Measurements from ENCODE around the gene UPB1. TPM values are rescaled to one million over a fixed set of nuclear protein-coding genes. Genes with fewer than 3 reads are reported as not detected.

The UPB1 gene
- total and polyA plus RNA-seq, 7 donors: 0.07 to 0.82 (median 0.18) TPM

GRCh38 chr22:24473284-24473683 is 21.8 kb upstream of the UPB1 start:
- no peaks in the 10 kb centered on the region for H3K27me3 ChIP-seq (ENCODE audit: insufficient read depth in 3 of 3, low read length in 2 of 3)
- no peak overlapping the region for H3K27ac ChIP-seq
- DNase-seq (no peak), ATAC-seq (no peak)
- H3K36me3 ChIP-seq (ENCODE audit: insufficient read depth in 1 of 2, low read depth in 1 of 2): no peaks in the 10 kb centered on the region
- H3K9me3 ChIP-seq: no peaks in the 10 kb centered on the region
- TF ChIP-seq CTCF (IDR thresholded peaks at IDR 0.05): no peak
- H3K4me3 ChIP-seq: no peak overlapping the region
- no peaks in the 10 kb centered on the region for H3K4me1 ChIP-seq
- intact Hi-C loops (cut with DNase I): no loop called here

- intact Hi-C loops (cut with DNase I): no loop called here
- DNase-seq: no peak
- TF ChIP-seq CTCF (IDR thresholded peaks at IDR 0.05): no peak
- Histone ChIP-seq H3K27ac (no peak overlapping the region), H3K36me3 (ENCODE audit: insufficient read depth in 1 of 2, low read depth in 1 of 2) (no peaks in the 10 kb centered on the region), H3K27me3 (ENCODE audit: insufficient read depth in 3 of 3, low read length in 2 of 3) (no peaks in the 10 kb centered on the region), H3K9me3 (no peaks in the 10 kb centered on the region), H3K4me1 (no peaks in the 10 kb centered on the region), H3K4me3 (no peak overlapping the region)
- 36 to 50% (median 41%) methylated on average over 3 of the region's 3 CpGs for WGBS, 3 donors
- ATAC-seq: peak in 1 of 4 donors; percentile 47
Observed at GRCh38 chr22:24474221-24474620, 20.9 kb upstream of the UPB1 start.

GRCh38 chr22:24474649-24475255 is 20.4 kb upstream of the UPB1 start:
- H3K4me1 ChIP-seq: no peaks in the 10 kb centered on the region
- no peak overlapping the region for H3K4me3 ChIP-seq
- 75 to 92% (median 80%) methylated on average over 5 of the region's 5 CpGs for WGBS, 3 donors
- intact Hi-C loops (cut with DNase I): no loop called here
- ATAC-seq (no peak), DNase-seq (no peak)
- no peaks in the 10 kb centered on the region for H3K27me3 ChIP-seq (ENCODE audit: insufficient read depth in 3 of 3, low read length in 2 of 3)
- H3K36me3 ChIP-seq (ENCODE audit: insufficient read depth in 1 of 2, low read depth in 1 of 2): no peaks in the 10 kb centered on the region
- no peak for TF ChIP-seq CTCF (IDR thresholded peaks at IDR 0.05)
- no peaks in the 10 kb centered on the region for H3K9me3 ChIP-seq
- no peak overlapping the region for H3K27ac ChIP-seq

GRCh38 chr22:24481641-24482040 is 13.5 kb upstream of the UPB1 start:
- no peak for TF ChIP-seq CTCF (IDR thresholded peaks at IDR 0.05)
- Histone ChIP-seq H3K4me3 (no peak overlapping the region), H3K9me3 (no peaks in the 10 kb centered on the region), H3K4me1 (peaks cover 7% of the 10 kb centered on the region), H3K27ac (no peak overlapping the region), H3K36me3 (ENCODE audit: insufficient read depth in 1 of 2, low read depth in 1 of 2) (no peaks in the 10 kb centered on the region), H3K27me3 (ENCODE audit: insufficient read depth in 3 of 3, low read length in 2 of 3) (no peaks in the 10 kb centered on the region)
- DNase-seq: no peak
- intact Hi-C loops (cut with DNase I): no loop called here
- WGBS, 3 donors: 57 to 65% (median 60%) methylated on average over 1 of the region's 1 CpG
- ATAC-seq: no peak

- intact Hi-C loops (cut with DNase I): no loop called here
- DNase-seq (no peak), ATAC-seq (peak in 3 of 4 donors; percentile 43 to 65 (median 50))
- Histone ChIP-seq H3K27ac (no peak overlapping the region), H3K4me1 (peaks cover 7% of the 10 kb centered on the region), H3K9me3 (no peaks in the 10 kb centered on the region), H3K36me3 (ENCODE audit: insufficient read depth in 1 of 2, low read depth in 1 of 2) (no peaks in the 10 kb centered on the region), H3K27me3 (ENCODE audit: insufficient read depth in 3 of 3, low read length in 2 of 3) (no peaks in the 10 kb centered on the region), H3K4me3 (no peak overlapping the region)
- TF ChIP-seq CTCF (IDR thresholded peaks at IDR 0.05): no peak
- WGBS, 3 donors: 52 to 64% (median 55%) methylated on average over 3 of the region's 3 CpGs
Observed at GRCh38 chr22:24482575-24482974, 12.6 kb upstream of the UPB1 start.
